Activated CD4-positive, alpha-beta T cell treated with anti-CD3 and anti-CD28 coated beads, Interleukin-2, amount 50 U/mL, for 24 hours (primary cell): ENCODE data around the gene SBK3.
"Not testable (repeated sequence)": the region's sequence is repeated elsewhere in the genome, so short reads cannot be mapped to it uniquely, and the experiment has no call there.

ENCODE experiments used
- DNase-seq, 2 donors: peaks; one replicate each; pipeline ENCODE4 v3.0.0-alpha.2; 2020; ENCODE audit warnings: low read depth in 1 of 2, low spot score in 1 of 2

The SBK3 gene

GRCh38 chr19:55545443-55545842 is at the start of gene SBK3:
TSS of gene SBK3 (minus strand) at chr19:55545543. CDS start at chr19:55545543, 0 bp downstream.
- DNase-seq, result no peak

- DNase-seq, result no peak
These were observed 47.9 kb upstream of the SBK3 start for GRCh38 chr19:55593096-55593772.

- no peak for DNase-seq
These were observed 47.2 kb upstream of the SBK3 start for GRCh38 chr19:55592391-55593090.

GRCh38 chr19:55591555-55591954 is 46.2 kb upstream of the SBK3 start:
- no peak for DNase-seq

GRCh38 chr19:55590617-55591016 is 45.3 kb upstream of the SBK3 start:
- DNase-seq, result no peak

- DNase-seq, result no peak
These were observed 44.8 kb upstream of the SBK3 start for GRCh38 chr19:55590109-55590508.

- DNase-seq, result no peak
These were observed 43.4 kb upstream of the SBK3 start for GRCh38 chr19:55588738-55589137.

- peak; percentile 77 to 92 for DNase-seq
These were observed 41.8 kb upstream of the SBK3 start for GRCh38 chr19:55586976-55587668.

GRCh38 chr19:55585658-55586339 is 40.5 kb upstream of the SBK3 start:
- DNase-seq, result peak in 1 of 2 donors; percentile 31

GRCh38 chr19:55584871-55585270 is 39.5 kb upstream of the SBK3 start:
- no peak for DNase-seq

GRCh38 chr19:55583897-55584296 is 38.6 kb upstream of the SBK3 start:
- DNase-seq, result not testable (repeated sequence)

GRCh38 chr19:55582284-55582683 is 36.9 kb upstream of the SBK3 start:
- DNase-seq, result not testable (repeated sequence)

GRCh38 chr19:55581823-55582223 is 36.5 kb upstream of the SBK3 start:
- no peak for DNase-seq

GRCh38 chr19:55581145-55581822 is 35.9 kb upstream of the SBK3 start:
- no peak for DNase-seq

GRCh38 chr19:55580628-55581144 is 35.3 kb upstream of the SBK3 start, which contains the start of gene ZNF579:
TSS of gene ZNF579 (minus strand) at chr19:55580848. CDS start at chr19:55579639, 1,209 bp downstream.
- peak; percentile 68 to 74 for DNase-seq

- DNase-seq, result no peak
These were observed 34.7 kb upstream of the SBK3 start for GRCh38 chr19:55579766-55580621.

- no peak for DNase-seq
These were observed 33.7 kb upstream of the SBK3 start for GRCh38 chr19:55578761-55579747.

- no peak for DNase-seq
These were observed 32.9 kb upstream of the SBK3 start for GRCh38 chr19:55578031-55578760.
